SU-DHL-6 (cell line): Measurements from ENCODE around the gene TREH.

Experiments
- CTCF ChIP-seq: fragments of 200-600 bp; sonication (generic); IDR thresholded peaks from one replicate; pipeline ENCODE4 v1.5.1; 2017; ENCODE audit warnings: antibody characterized with exemption, mild to moderate bottlenecking, low read length, moderate library complexity; ENCODE audit not compliant: insufficient read depth, poor library complexity, severe bottlenecking
- EZH2phosphoT487 ChIP-seq: fragments of 200-600 bp; sonication (generic), shearing (Covaris generic); conservative IDR thresholded peaks from 2 replicates; pipeline ENCODE4 v1.6.1; 2018; ENCODE audit warnings: mild to moderate bottlenecking, antibody characterized with exemption, low read length, moderate library complexity, mixed read lengths

GRCh38 chr11:118688851-118689502 is 9.5 kb upstream of the TREH start:
- TF ChIP-seq CTCF = no peak
- TF ChIP-seq EZH2phosphoT487 = no peak
